CD4-positive, alpha-beta T cell treated with Interleukin-21 for 1 hour (primary cell): ENCODE data around the gene MYBBP1A.

Experiments
- DNase-seq: peaks from one replicate; pipeline ENCODE4 v3.0.0-alpha.2; 2020

MYBBP1A gene

DNA sequence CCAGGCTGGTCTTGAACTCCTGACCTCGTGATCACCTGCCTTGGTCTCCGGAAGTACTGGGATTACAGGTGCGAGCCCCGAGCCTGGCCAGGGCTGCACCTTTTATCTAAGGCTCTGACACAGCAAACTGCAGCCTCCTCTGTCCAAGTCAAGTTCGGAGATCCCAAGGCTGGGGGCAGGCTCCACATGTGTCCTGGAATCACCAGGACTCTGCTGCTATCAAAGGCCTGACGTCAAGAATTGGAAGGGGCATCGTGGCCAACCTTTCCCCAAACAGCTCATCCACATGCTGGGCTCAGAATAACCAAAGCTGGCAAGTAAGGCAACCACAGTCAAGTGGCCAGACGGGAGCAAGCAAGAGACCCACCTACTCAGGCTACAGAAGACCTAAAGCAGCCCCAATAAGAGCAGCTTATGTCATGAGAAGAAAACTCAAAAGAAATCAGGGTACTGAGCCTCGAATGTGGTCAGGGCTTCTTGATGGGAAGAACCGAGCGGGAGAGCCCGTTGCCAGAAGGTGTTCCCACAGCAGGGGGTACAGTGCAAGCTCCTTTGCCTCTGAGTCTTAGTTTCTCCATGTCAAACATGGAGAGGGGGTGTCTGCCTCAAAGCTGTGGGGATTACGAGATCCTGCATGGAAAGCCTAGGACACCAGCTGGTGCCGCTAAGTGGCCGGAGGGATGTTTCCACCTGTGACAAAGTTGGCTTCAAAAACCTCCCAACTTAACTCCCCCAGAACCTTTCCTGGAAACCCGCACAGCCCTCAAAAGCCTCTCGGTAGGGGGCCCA, 7.9 kb downstream of the MYBBP1A start:
- DNase-seq, result no peak

DNA sequence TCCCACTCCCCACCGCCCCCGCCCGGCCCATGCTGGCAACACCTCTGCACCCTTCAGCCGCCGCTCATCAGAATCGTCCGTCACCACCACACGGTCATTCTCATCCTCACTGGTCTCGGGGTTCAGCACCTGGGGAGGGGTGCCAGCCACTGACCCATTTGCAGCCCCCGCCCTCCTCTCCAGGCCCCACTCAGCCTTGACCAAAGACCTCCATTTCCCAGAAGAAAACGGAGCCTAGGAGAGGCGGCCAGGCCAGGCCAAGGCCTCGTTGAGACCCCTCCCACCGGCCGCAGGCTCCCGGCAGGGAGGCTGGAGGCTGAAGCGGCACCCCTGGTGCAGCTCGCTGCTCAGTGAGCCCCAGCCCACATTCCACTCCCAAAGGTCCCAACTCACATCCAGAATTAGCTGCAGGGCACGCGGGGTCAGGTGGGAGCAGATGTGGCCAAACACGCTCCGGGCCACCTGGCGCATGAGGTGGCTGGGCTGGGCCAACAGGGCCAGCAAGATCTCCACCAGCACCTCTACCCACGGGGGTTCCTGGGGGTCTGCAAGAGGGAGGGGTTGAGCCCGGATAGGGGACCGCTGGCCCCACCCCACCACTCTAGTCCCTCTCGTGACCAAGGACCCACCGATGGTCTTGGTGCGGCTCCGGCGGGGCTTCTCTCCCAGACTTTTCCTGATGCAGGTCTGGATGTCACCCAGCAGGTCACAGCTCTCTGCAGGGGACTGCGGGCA, 9.8 kb downstream of the MYBBP1A start:
- no peak for DNase-seq

DNA sequence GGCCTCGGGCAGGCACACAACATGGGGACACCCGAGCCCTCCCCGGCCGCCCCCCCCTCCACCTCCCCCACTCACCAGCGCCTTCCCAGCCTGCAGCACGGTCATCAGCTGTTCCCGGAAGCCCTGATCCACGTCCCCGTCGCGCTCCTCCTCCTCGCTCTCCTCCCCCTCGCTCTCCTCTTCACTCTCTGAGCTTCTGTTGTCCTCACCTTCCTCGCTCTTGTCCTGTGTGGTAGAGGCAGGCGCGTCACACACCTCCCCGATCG, 10.3 kb downstream of the MYBBP1A start:
- no peak for DNase-seq

GRCh38 chr17:4544135-4544950, 10.8 kb downstream of the MYBBP1A start:
- DNase-seq, result no peak

GRCh38 chr17:4543557-4544026, 11.6 kb downstream of the MYBBP1A start:
- DNase-seq, result no peak

DNA sequence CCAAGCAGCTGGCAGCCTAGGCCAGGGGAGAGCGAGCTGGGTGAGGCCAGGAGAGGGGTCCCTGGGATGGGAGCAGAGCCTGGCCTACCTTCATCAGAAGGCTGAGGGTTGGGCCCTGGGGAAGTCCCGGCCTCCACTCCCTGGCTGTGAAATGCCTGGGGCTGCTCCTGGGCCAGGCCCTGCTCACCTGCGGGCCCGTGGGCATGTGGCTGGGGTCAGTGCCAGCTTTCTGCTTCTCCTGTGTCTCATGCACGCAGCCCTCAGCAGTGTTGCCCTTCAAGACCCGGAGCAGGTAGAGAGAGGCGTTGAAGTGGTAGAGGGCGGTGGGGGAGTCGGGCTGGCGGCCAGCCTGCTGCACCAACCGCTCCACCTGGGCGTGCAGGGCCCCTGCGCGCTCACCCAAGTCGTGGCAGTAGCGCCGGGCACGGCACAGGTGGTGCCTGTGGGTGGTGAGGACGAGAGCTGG, 12.4 kb downstream of the MYBBP1A start:
- no peak for DNase-seq

DNA sequence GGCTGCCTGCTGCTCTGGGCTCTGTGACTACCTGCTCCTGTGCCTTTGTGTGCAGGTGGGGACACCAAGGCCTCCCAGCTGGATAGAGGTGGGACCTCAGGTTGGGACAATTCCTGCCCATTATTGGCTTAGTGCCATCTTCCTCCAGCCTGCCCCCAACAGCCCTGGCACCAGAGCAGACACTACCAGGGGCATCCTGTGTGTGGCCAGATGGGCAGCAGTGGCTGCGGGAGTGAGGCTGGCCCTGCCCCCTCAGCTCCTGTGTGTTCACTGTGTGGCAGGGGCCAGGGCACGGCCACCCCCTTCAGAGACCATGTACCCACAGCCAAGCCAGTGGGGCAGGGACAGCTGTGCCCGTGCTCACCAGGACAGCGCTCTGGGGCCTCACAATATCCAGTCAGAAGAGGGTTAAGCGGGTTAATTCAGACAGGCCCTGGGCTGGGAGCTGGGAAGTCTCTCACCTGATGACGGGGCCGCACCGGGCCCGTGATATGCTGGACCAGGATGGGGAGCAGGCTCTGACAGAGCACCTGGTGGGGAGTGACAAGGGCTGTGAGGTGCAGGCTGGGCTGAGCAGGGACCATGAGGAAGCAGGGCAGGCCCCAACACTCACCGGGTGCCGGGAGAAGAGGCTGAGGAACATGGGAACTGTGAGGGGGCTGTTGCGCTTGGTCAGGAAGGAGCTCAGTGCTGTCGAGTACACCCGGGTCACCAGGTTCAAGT, 13.0 kb downstream of the MYBBP1A start:
- DNase-seq, result no peak

GRCh38 chr17:4541328-4542002, 13.7 kb downstream of the MYBBP1A start:
- no peak for DNase-seq

GRCh38 chr17:4540687-4541327, 14.4 kb downstream of the MYBBP1A start:
- no peak for DNase-seq

DNA sequence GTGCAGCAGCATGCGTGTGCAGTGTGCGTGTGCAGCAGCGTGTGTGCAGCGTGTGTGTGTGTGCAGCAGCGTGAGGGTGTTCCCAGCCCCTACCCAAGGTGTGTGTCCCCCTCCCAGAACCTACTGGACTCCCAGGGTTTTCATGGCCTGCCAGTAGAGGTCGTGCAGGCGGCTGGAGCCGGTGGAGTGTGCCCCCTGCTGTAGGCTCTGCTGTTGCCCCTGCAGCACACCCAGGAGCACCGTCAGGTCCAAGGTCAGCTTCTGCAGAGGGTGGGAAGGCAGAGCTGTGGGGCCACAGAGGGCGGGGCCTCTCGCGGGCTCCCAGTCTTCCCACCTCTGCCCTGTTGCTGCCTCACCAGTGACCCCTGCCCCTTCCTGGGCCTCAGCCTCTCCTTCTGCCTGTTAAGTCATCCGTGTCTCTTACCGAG, 14.9 kb downstream of the MYBBP1A start:
- DNase-seq, result no peak

DNA sequence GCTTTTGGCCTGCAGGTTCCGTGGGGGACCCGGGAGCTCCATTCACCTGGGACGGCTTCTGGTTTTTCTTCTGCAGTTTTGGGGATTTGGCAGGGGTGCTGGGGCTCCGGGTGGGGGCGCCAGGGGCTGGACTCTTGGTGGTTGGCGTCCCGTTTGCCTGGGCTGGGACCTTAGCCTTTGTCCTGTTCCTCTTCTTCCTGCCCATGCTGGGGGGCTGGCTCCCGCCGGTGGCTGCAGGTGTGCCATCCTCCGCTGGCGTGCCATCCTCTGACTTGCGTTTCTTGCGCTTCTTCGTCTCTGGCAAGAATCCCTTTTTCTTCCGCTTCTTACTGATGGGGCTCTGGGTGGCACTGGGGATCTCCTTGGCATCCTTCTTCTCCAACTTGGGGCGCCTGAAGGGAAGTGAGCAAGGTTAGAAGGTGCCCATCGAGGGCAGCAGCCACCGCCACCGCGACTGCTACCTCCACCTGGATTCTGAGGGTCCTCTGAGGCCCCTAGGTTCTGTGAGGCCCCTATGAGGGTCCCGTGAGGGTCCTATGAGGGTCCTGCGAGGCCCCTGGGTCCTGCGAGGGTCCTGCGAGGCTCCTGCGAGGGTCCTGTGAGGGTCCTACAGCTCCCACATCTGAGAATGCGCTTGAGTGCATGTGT, 15.5 kb downstream of the MYBBP1A start:
- no peak for DNase-seq

GRCh38 chr17:4539025-4539424, 16.2 kb downstream of the MYBBP1A start:
- DNase-seq, result no peak

- no peak for DNase-seq
Observed at GRCh38 chr17:4538236-4539002, 16.8 kb downstream of the MYBBP1A start.

GRCh38 chr17:4537451-4538235, 17.5 kb downstream of the MYBBP1A start:
- no peak for DNase-seq

GRCh38 chr17:4536742-4537411, 18.3 kb downstream of the MYBBP1A start:
- DNase-seq, result no peak

GRCh38 chr17:4536259-4536741, 18.9 kb downstream of the MYBBP1A start:
- DNase-seq, result no peak

DNA sequence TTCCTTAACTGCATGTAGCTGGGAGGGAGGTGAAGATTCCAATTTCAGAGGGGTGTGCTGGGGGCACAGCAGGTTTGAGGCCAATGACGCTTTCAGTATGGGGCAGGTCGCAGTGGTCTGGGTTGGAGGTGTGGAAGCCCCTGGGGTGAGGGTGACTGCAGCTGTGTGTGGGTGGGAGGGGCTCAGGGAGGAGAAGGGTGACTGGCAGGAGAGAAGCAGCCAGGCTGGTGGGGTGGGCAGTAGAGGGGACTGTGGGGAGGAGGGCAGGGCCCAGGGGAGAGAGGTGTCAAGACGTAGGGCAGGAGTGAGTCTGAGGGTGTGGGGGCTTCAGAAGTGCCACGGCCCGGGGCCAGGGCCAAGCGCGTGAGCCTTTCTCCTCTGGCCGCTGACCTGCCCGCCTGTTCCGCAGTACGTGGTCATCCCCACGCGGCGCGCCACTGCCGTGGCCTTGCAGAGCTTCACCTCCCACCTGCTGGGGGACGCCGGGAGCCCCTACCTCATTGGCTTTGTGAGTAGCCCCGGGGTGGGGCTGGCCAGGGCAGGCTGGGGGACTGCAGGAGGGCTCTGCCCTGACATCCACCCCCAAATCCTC, 19.4 kb downstream of the MYBBP1A start:
- no peak for DNase-seq

DNA sequence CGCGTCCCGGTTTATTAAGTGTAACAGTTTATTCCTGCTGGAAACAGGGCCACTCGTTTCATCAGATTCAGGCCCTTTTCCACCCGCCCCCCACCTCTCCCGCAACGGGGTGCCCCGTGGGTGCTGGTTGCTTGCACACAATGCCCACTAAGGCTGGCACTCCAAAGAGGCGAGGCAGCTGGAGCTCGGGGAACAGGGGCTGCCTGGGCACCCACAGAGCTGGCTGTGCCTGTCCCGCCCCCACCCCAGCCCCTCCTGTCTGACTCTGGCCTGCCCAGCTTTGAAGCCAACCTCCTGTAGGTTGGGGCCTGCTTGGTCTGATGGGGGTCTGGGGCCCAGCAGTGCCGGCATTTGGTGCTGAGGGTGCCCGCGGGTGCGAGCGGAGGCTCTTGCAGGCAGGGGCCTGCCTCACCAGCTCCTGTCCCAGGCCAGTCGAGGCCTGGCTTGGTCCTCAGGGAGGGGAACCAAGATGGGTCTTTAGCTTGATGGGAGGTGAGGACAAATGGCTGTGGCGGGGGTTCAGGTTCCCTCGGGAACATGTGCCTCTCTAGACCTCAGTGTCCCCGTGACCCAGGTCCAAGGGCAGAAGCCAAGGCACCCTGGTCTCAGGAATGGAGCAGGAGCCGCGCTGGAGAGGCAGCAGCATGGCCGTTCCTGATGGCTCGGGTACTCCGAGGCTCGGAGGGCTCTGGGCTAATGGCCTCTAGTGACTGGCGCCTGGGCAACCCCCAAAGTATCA, 20.1 kb downstream of the MYBBP1A start:
- DNase-seq, result no peak
